ENCODE measurements around the gene GRIA3. TPM values are rescaled to one million over a fixed set of nuclear protein-coding genes. Genes with fewer than 3 reads are reported as not detected.
A peak's percentile ranks its signal among the peaks of the same experiment; 100 is the strongest.

Gene GRIA3
- under 1 TPM; 0.39 to 0.54 TPM for total RNA-seq

GRCh38 chrX:123184219-123184865, at the start of gene GRIA3:
GRIA3 (plus strand) TSS chrX:123184278; CDS start chrX:123184536, 258 bp downstream.
- Mint-ChIP-seq H3K36me3 (no peaks in the 10 kb centered on the region), H3K4me3 (peak within 1 kb of the TSS; percentile 52), H3K9me3 (no peaks in the 10 kb centered on the region), H3K27me3 (peaks cover 31% of the 10 kb centered on the region), H3K27ac (no peak within 1 kb of the TSS), H3K4me1 (peaks cover 1% of the 10 kb centered on the region)
- POLR2A ChIA-PET, result no interaction called here
- no peak for ATAC-seq (ENCODE audit: low read depth)
- DNase-seq, result no peak

- DNase-seq, result no peak
- no peak overlapping the region for H3K4me3 Mint-ChIP-seq
Measured at GRCh38 chrX:123138473-123138872, 45.6 kb upstream of the GRIA3 start.

GRCh38 chrX:123140454-123140853, 43.6 kb upstream of the GRIA3 start:
- no peak for DNase-seq
- no peak overlapping the region for H3K27ac Mint-ChIP-seq
- H3K4me3 Mint-ChIP-seq, result no peak overlapping the region
- ATAC-seq (ENCODE audit: low read depth), result no peak
- POLR2A ChIA-PET, result no interaction called here
- no peaks in the 10 kb centered on the region for H3K9me3 Mint-ChIP-seq
- H3K36me3 Mint-ChIP-seq, result no peaks in the 10 kb centered on the region
- no peaks in the 10 kb centered on the region for H3K4me1 Mint-ChIP-seq
- H3K27me3 Mint-ChIP-seq, result no peaks in the 10 kb centered on the region

More at GRCh38 chrX:123138473-123138872, 45.6 kb upstream of the GRIA3 start:
- H3K4me1 Mint-ChIP-seq, result no peaks in the 10 kb centered on the region
- ATAC-seq (ENCODE audit: low read depth), result no peak
- POLR2A ChIA-PET, result no interaction called here
- H3K9me3 Mint-ChIP-seq, result no peaks in the 10 kb centered on the region
- no peaks in the 10 kb centered on the region for H3K36me3 Mint-ChIP-seq
- H3K27me3 Mint-ChIP-seq, result no peaks in the 10 kb centered on the region
- no peak overlapping the region for H3K27ac Mint-ChIP-seq

- Mint-ChIP-seq H3K4me1 (no peaks in the 10 kb centered on the region), H3K9me3 (no peaks in the 10 kb centered on the region), H3K27me3 (no peaks in the 10 kb centered on the region), H3K4me3 (no peak overlapping the region), H3K27ac (no peak overlapping the region), H3K36me3 (no peaks in the 10 kb centered on the region)
- POLR2A ChIA-PET, result no interaction called here
- ATAC-seq (ENCODE audit: low read depth), result no peak
- no peak for DNase-seq
Measured at GRCh38 chrX:123140904-123141303, 43.2 kb upstream of the GRIA3 start.

- POLR2A ChIA-PET, result no interaction called here
- H3K4me3 Mint-ChIP-seq, result no peak overlapping the region
Measured at GRCh38 chrX:123153846-123154335, 30.2 kb upstream of the GRIA3 start.

GRCh38 chrX:123155327-123155726, 28.8 kb upstream of the GRIA3 start:
- POLR2A ChIA-PET, result no interaction called here
- H3K36me3 Mint-ChIP-seq, result no peaks in the 10 kb centered on the region

More at GRCh38 chrX:123153846-123154335, 30.2 kb upstream of the GRIA3 start:
- Mint-ChIP-seq H3K4me1 (no peaks in the 10 kb centered on the region), H3K27ac (no peak overlapping the region), H3K27me3 (no peaks in the 10 kb centered on the region), H3K9me3 (no peaks in the 10 kb centered on the region), H3K36me3 (no peaks in the 10 kb centered on the region)
- no peak for ATAC-seq (ENCODE audit: low read depth)
- DNase-seq, result no peak

GRCh38 chrX:123157586-123157985, 26.5 kb upstream of the GRIA3 start:
- no peaks in the 10 kb centered on the region for H3K36me3 Mint-ChIP-seq
- no peaks in the 10 kb centered on the region for H3K4me1 Mint-ChIP-seq
- ATAC-seq (ENCODE audit: low read depth) (no peak), DNase-seq (no peak)
- H3K4me3 Mint-ChIP-seq, result no peak overlapping the region
- no peak overlapping the region for H3K27ac Mint-ChIP-seq
- POLR2A ChIA-PET, result no interaction called here
- H3K27me3 Mint-ChIP-seq, result no peaks in the 10 kb centered on the region
- peaks cover 1% of the 10 kb centered on the region for H3K9me3 Mint-ChIP-seq

More at GRCh38 chrX:123155327-123155726, 28.8 kb upstream of the GRIA3 start:
- Mint-ChIP-seq H3K4me1 (no peaks in the 10 kb centered on the region), H3K27me3 (no peaks in the 10 kb centered on the region), H3K27ac (no peak overlapping the region), H3K4me3 (no peak overlapping the region), H3K9me3 (peaks cover 1% of the 10 kb centered on the region)
- DNase-seq, result no peak
- ATAC-seq (ENCODE audit: low read depth), result no peak

GRCh38 chrX:123159403-123159802, 24.7 kb upstream of the GRIA3 start:
- ATAC-seq (ENCODE audit: low read depth) (no peak), DNase-seq (no peak)
- peaks cover 1% of the 10 kb centered on the region for H3K9me3 Mint-ChIP-seq
- POLR2A ChIA-PET, result no interaction called here
- H3K4me3 Mint-ChIP-seq, result no peak overlapping the region
- no peaks in the 10 kb centered on the region for H3K27me3 Mint-ChIP-seq
- H3K36me3 Mint-ChIP-seq, result no peaks in the 10 kb centered on the region
- no peaks in the 10 kb centered on the region for H3K4me1 Mint-ChIP-seq
- no peak overlapping the region for H3K27ac Mint-ChIP-seq

GRCh38 chrX:123167621-123168020, 16.5 kb upstream of the GRIA3 start:
- DNase-seq (no peak), ATAC-seq (ENCODE audit: low read depth) (no peak)
- Mint-ChIP-seq H3K27ac (no peak overlapping the region), H3K4me3 (no peak overlapping the region), H3K27me3 (no peaks in the 10 kb centered on the region), H3K9me3 (no peaks in the 10 kb centered on the region), H3K36me3 (no peaks in the 10 kb centered on the region), H3K4me1 (no peaks in the 10 kb centered on the region)
- POLR2A ChIA-PET, result no interaction called here

- no peak for DNase-seq
- POLR2A ChIA-PET, result no interaction called here
- no peaks in the 10 kb centered on the region for H3K9me3 Mint-ChIP-seq
- H3K4me3 Mint-ChIP-seq, result no peak overlapping the region
- H3K4me1 Mint-ChIP-seq, result no peaks in the 10 kb centered on the region
- no peak overlapping the region for H3K27ac Mint-ChIP-seq
- no peaks in the 10 kb centered on the region for H3K36me3 Mint-ChIP-seq
- no peaks in the 10 kb centered on the region for H3K27me3 Mint-ChIP-seq
- no peak for ATAC-seq (ENCODE audit: low read depth)
Measured at GRCh38 chrX:123169247-123169901, 14.7 kb upstream of the GRIA3 start.

- Mint-ChIP-seq H3K4me3 (no peak overlapping the region), H3K27me3 (no peaks in the 10 kb centered on the region), H3K36me3 (no peaks in the 10 kb centered on the region), H3K9me3 (no peaks in the 10 kb centered on the region), H3K4me1 (no peaks in the 10 kb centered on the region), H3K27ac (no peak overlapping the region)
- ATAC-seq (ENCODE audit: low read depth) (no peak), DNase-seq (no peak)
- POLR2A ChIA-PET, result no interaction called here
Measured at GRCh38 chrX:123170546-123170945, 13.5 kb upstream of the GRIA3 start.

- no peaks in the 10 kb centered on the region for H3K4me1 Mint-ChIP-seq
- DNase-seq (no peak), ATAC-seq (ENCODE audit: low read depth) (no peak)
Measured at GRCh38 chrX:123171781-123172180, 12.3 kb upstream of the GRIA3 start.

GRCh38 chrX:123172869-123173268, 11.2 kb upstream of the GRIA3 start:
- Mint-ChIP-seq H3K4me3 (no peak overlapping the region), H3K27ac (no peak overlapping the region), H3K27me3 (no peaks in the 10 kb centered on the region), H3K9me3 (no peaks in the 10 kb centered on the region), H3K36me3 (no peaks in the 10 kb centered on the region), H3K4me1 (no peaks in the 10 kb centered on the region)
- ATAC-seq (ENCODE audit: low read depth), result no peak
- POLR2A ChIA-PET, result no interaction called here
- DNase-seq, result no peak

More at GRCh38 chrX:123171781-123172180, 12.3 kb upstream of the GRIA3 start:
- Mint-ChIP-seq H3K4me3 (no peak overlapping the region), H3K36me3 (no peaks in the 10 kb centered on the region), H3K27me3 (no peaks in the 10 kb centered on the region), H3K27ac (no peak overlapping the region), H3K9me3 (no peaks in the 10 kb centered on the region)
- POLR2A ChIA-PET, result no interaction called here

GRCh38 chrX:123173833-123174232, 10.2 kb upstream of the GRIA3 start:
- H3K4me3 Mint-ChIP-seq, result no peak overlapping the region
- ATAC-seq (ENCODE audit: low read depth), result no peak
- no peaks in the 10 kb centered on the region for H3K9me3 Mint-ChIP-seq
- POLR2A ChIA-PET, result no interaction called here
- H3K27me3 Mint-ChIP-seq, result no peaks in the 10 kb centered on the region
- H3K36me3 Mint-ChIP-seq, result no peaks in the 10 kb centered on the region
- no peak overlapping the region for H3K27ac Mint-ChIP-seq
- H3K4me1 Mint-ChIP-seq, result no peaks in the 10 kb centered on the region
- DNase-seq, result no peak

Data from activated naive CD8-positive, alpha-beta T cell treated with anti-CD3 and anti-CD28 coated beads, Interleukin-2, amount 10 ng/mL, durations not matched to agents 7 days and 5 days (primary cell).